Mucosa of rectum (tissue), 2 donors: Measurements from ENCODE around the gene FAM199X.

Experiments used
- H3K27ac ChIP-seq, 2 donors: one replicate each; pipeline ENCODE4 v1.7.0; 2013; ENCODE audit warnings: inconsistent platforms in 2 of 2, low read depth in 2 of 2, low read length in 2 of 2
- H3K27me3 ChIP-seq, 2 donors: one replicate each; pipeline ENCODE4 v1.7.0; 2013; ENCODE audit warnings: low read length in 2 of 2; ENCODE audit not compliant: control insufficient read depth in 2 of 2, insufficient read depth in 2 of 2
- H3K36me3 ChIP-seq, 2 donors: one replicate each; pipeline ENCODE4 v1.7.0; 2013; ENCODE audit warnings: low read length in 2 of 2; ENCODE audit not compliant: control insufficient read depth in 2 of 2, insufficient read depth in 2 of 2
- H3K4me1 ChIP-seq, 2 donors: one replicate each; pipeline ENCODE4 v1.7.0; 2013; ENCODE audit warnings: low read length in 2 of 2, mild to moderate bottlenecking in 1 of 2; ENCODE audit not compliant: control insufficient read depth in 2 of 2, insufficient read depth in 2 of 2
- H3K4me3 ChIP-seq, 2 donors: one replicate each; pipeline ENCODE4 v1.7.0; 2013; ENCODE audit warnings: low read length in 2 of 2
- H3K9ac ChIP-seq, 2 donors: one replicate each; pipeline ENCODE4 v1.7.0; 2013; ENCODE audit warnings: low read length in 2 of 2, low read depth in 1 of 2, mild to moderate bottlenecking in 1 of 2
- H3K9me3 ChIP-seq, 2 donors: one replicate each; pipeline ENCODE4 v1.7.0; 2013; ENCODE audit warnings: low read length in 2 of 2; ENCODE audit not compliant: control insufficient read depth in 2 of 2
- donor health status: healthy.
- donor health status: Normal muscosa, but diverticular disease.

The FAM199X gene

DNA sequence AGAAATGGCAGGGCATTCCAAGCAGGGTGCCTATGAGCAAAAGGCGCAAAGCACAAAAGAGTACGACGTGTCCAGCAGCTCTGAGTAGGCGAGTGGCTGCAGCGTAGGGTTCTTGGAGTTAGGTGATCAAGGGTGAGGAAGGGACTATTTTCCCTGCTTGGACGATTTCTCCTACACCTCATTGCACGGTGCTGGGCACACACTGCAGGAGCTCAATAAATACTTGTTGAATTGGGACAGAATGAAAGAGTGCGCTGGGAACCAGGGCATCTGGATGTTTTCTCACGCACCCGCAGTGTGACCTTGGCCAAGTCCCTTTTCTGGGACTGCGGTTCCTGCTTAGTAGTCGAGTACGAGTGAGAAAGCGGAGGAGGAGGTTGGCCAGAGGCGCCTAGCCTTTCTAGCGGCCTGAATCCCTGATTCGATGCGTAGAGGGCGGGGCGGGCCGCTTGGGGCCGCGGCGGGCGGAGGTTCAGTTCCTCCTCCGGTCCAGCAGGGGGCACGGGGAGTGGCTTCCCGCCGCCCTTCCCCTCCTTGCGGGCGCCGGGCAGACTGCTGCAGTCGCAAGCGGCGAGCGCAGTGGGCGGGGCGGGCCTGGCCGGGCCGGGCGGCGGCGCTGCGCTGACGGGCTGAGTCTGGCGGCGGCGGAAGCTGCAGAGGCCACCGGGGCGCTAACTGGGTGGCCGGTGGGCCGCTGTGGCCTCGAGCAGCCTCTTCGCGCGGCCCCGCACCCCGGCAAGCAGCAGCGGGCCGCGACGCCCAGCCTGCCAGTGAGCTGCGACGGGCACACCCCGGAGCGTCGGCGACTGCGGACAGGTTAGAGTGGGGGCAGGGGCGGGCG is at the start of gene FAM199X:
TSS of gene FAM199X (plus strand) at position 560 of the 841 bp plus-strand sequence. CDS start 333 bp downstream, outside the sequence.
- no peaks in the 10 kb centered on the region for H3K36me3 ChIP-seq
- H3K27ac ChIP-seq = peak within 1 kb of the TSS; percentile 79 to 80
- H3K4me1 ChIP-seq = peaks cover 2 to 10% of the 10 kb centered on the region in 2 donors
- H3K4me3 ChIP-seq = peak within 1 kb of the TSS; percentile 81 to 84
- no peaks in the 10 kb centered on the region for H3K9me3 ChIP-seq
- H3K27me3 ChIP-seq = no peaks in the 10 kb centered on the region
- H3K9ac ChIP-seq = peak within 1 kb of the TSS; percentile 64 to 83

DNA sequence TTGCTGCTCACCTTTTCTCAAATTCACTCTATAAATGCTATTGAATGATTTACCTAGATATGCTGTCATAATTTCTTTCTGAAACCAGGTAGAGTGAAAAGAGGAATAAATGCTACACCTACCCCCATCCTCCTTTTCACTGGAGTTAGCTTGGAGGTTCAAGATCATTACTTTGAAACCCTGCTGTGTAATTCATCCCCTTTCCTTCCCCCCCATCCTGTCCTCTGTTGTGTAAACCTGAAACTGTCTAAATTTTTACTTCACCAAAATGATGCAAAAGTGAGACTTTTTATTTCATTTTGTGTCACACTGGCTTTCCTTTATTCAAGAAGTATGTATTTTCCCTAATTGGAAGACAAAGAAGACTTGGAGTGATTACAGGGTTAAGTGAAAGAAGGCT is 48.5 kb upstream of the FAM199X start:
- peaks cover 0 to 2% of the 10 kb centered on the region in 2 donors for H3K4me1 ChIP-seq

DNA sequence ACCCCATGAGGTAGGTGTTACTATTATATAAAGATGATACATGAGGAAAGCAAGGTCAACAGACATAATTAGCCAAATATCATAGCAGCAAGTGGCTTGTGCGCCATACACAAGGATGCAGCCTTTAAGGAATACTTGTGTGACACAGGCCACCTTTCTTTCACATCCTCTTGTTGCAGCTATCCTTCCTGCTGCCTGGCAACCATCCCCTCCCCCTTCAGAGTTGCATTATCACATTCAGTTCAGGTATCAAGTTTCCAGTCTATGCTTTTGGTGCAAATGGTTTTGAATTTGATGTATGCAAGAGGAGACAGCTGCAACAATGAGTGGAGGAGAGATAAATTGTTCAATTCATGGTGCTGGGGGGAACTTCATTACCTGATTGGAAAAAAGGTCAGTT is 47.5 kb upstream of the FAM199X start:
- Histone ChIP-seq H3K9me3 (no peaks in the 10 kb centered on the region), H3K27ac (no peak overlapping the region), H3K9ac (no peak overlapping the region), H3K4me3 (no peak overlapping the region), H3K36me3 (no peaks in the 10 kb centered on the region), H3K4me1 (no peaks in the 10 kb centered on the region), H3K27me3 (peaks cover 0 to 4% of the 10 kb centered on the region in 2 donors)

More for the DNA sequence above, 48.5 kb upstream of the FAM199X start:
- no peak overlapping the region for H3K27ac ChIP-seq
- peaks cover 0 to 5% of the 10 kb centered on the region in 2 donors for H3K27me3 ChIP-seq
- no peaks in the 10 kb centered on the region for H3K9me3 ChIP-seq
- no peak overlapping the region for H3K4me3 ChIP-seq
- H3K36me3 ChIP-seq = no peaks in the 10 kb centered on the region
- H3K9ac ChIP-seq = no peak overlapping the region

- Histone ChIP-seq H3K4me1 (no peaks in the 10 kb centered on the region), H3K27me3 (peaks cover 0 to 2% of the 10 kb centered on the region in 2 donors), H3K4me3 (no peak overlapping the region), H3K9me3 (no peaks in the 10 kb centered on the region), H3K27ac (no peak overlapping the region), H3K36me3 (peaks cover 2% of the 10 kb centered on the region in 2 donors), H3K9ac (no peak overlapping the region)
Observed at GRCh38 chrX:104122829-104123228, 43.4 kb upstream of the FAM199X start.

- Histone ChIP-seq H3K4me1 (no peaks in the 10 kb centered on the region), H3K36me3 (peaks cover 10 to 12% of the 10 kb centered on the region in 2 donors), H3K27ac (no peak overlapping the region), H3K27me3 (peaks cover 0 to 3% of the 10 kb centered on the region in 2 donors), H3K9ac (no peak overlapping the region), H3K9me3 (no peaks in the 10 kb centered on the region), H3K4me3 (no peak overlapping the region)
Observed at GRCh38 chrX:104126856-104127255, 39.4 kb upstream of the FAM199X start.

DNA sequence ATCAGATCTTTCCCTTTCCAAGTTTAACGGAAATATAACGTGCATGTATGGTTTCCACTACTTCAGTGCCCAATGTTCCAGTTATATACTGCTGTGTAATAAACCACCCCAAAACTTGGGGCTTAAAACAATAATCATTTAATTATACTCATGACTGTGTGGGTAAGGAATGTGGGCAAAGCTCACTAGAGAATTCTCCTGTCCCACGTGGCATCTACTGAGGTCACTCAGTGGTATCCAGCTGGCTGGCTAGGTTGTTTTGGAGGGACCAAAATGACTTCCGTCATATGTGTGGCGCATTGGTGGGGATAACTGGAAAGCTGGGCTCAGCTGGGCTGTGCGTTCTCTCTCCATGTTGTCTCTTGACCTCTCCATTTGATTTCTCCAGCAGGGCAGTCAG is 35.4 kb upstream of the FAM199X start:
- H3K27ac ChIP-seq = no peak overlapping the region
- no peak overlapping the region for H3K4me3 ChIP-seq

DNA sequence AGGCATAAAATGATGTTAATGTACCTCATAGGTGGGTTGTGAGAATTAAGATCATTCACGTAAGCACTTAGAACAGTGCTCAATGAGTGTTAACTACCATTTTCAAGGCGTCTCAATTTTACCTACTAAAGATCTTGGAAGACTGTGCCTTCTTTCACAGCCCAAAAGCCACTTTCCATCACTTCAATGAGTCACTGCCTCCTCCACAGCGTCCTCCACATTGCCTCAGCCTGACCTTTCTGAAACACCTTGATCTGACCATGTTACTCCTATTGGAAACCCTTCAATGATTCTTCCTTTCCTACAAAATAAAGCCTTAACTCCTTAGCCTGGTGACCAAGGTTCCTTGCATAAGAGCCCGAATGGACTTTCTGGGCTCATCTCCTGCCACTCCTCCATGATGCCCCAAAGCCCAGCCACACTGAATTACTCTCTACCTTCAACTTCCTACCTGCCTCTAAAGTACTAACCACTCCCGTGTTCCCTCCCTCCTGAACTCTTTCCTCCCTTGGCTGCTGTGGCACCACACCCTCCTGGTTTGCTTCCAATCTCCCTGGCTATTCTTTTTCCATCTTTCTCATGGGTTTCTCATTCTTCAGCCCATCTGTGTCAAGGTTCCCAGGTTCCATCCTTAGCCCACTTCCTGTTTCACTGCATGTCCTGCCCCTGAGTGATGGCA is 31.5 kb upstream of the FAM199X start:
- no peak overlapping the region for H3K27ac ChIP-seq
- peaks cover 5 to 8% of the 10 kb centered on the region in 2 donors for H3K36me3 ChIP-seq
- no peak overlapping the region for H3K9ac ChIP-seq
- H3K27me3 ChIP-seq = no peaks in the 10 kb centered on the region
- no peaks in the 10 kb centered on the region for H3K9me3 ChIP-seq
- peaks cover 0 to 4% of the 10 kb centered on the region in 2 donors for H3K4me1 ChIP-seq
- no peak overlapping the region for H3K4me3 ChIP-seq

More for the DNA sequence above, 35.4 kb upstream of the FAM199X start:
- H3K36me3 ChIP-seq = peaks cover 8 to 12% of the 10 kb centered on the region in 2 donors
- H3K27me3 ChIP-seq = peaks cover 0 to 3% of the 10 kb centered on the region in 2 donors
- H3K9me3 ChIP-seq = no peaks in the 10 kb centered on the region
- H3K9ac ChIP-seq = no peak overlapping the region
- H3K4me1 ChIP-seq = no peaks in the 10 kb centered on the region

DNA sequence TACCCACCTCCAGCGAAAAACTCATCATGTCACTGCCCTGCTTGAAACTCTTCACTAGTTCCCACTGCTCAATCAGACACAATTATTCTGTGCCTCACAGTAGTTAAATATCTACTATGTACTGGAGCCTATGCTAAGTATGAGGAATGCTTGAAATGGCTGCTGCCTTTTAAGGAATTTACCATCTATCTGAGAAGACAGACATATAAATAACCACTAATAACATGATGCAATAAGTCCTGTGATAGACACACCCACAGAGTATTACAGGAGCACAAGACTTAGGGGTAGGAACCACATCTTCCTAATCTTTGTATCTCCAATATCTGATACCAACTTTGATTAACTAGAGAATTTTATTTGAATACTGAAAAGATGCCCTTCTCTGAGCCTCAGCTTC is 30.6 kb upstream of the FAM199X start:
- no peak overlapping the region for H3K27ac ChIP-seq
- H3K9ac ChIP-seq = no peak overlapping the region
- H3K27me3 ChIP-seq = no peaks in the 10 kb centered on the region
- H3K4me3 ChIP-seq = no peak overlapping the region
- H3K4me1 ChIP-seq = peaks cover 0 to 4% of the 10 kb centered on the region in 2 donors
- H3K36me3 ChIP-seq = no peaks in the 10 kb centered on the region
- H3K9me3 ChIP-seq = no peaks in the 10 kb centered on the region

DNA sequence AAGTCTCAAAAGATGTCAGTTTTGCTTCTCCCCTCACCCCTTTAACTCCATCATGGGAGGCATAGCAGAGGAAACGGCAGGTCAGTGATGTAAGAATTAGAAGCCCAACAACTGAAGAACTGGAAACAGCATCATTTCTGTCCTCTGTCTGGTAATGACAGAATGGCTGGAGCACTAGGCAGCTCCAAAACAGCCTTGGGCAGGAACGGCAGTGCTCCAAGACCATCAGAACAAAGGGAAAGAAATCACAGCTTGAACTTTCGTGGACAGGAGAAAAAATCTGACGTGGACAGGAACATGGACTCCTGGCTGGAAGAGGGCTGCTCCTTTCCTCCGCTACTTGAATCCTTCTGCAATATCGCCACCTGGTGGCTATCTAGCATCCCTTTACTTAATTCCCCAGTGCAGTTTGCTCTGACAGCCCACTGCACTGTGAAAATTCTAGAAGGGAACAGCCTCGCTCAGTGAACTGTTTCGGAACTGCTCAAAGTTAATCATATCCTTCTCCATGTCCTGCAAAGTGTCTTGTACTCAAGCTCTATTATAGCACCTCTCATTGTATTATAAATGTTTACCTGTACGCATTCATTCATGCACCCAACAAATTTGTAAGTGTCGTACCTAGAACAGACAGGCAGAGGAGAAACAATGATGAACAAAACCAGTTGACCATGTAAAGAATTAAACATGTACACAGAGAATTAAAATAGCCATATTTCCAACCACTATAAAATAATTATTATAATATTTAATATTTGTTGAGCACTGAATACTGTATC is 29.8 kb upstream of the FAM199X start:
- peak overlapping the region in 1 of 2 donors; percentile 60 for H3K4me3 ChIP-seq
- H3K27me3 ChIP-seq = no peaks in the 10 kb centered on the region
- peaks cover 0 to 4% of the 10 kb centered on the region in 2 donors for H3K4me1 ChIP-seq
- no peaks in the 10 kb centered on the region for H3K36me3 ChIP-seq
- no peak overlapping the region for H3K9ac ChIP-seq
- no peaks in the 10 kb centered on the region for H3K9me3 ChIP-seq
- H3K27ac ChIP-seq = no peak overlapping the region
